Immature natural killer cell (primary cell): ENCODE data around the gene PTPRE. TPM values are rescaled to one million over a fixed set of nuclear protein-coding genes. Genes with fewer than 3 reads are reported as not detected.

Experiments
- DNase-seq, 3 donors: peaks; one replicate each; pipeline ENCODE4 v3.0.0; 2022; ENCODE audit warnings: mixed read lengths in 1 of 3
- H3K27ac Mint-ChIP-seq, 6 donors: one replicate each; pipeline ENCODE4 v1.8.0; 2020; ENCODE audit warnings: mixed read lengths in 6 of 6, mild to moderate bottlenecking in 5 of 6, inconsistent platforms in 4 of 6, moderate library complexity in 3 of 6
- H3K27me3 Mint-ChIP-seq, 3 donors: one replicate each; pipeline ENCODE4 v1.8.0; 2020 to 2021; ENCODE audit warnings: low read depth in 3 of 3, mild to moderate bottlenecking in 3 of 3, mixed read lengths in 3 of 3, moderate library complexity in 3 of 3, inconsistent platforms in 1 of 3
- H3K36me3 Mint-ChIP-seq, 3 donors: one replicate each; pipeline ENCODE4 v1.8.0; 2020; ENCODE audit warnings: mixed read lengths in 3 of 3, inconsistent platforms in 2 of 3, mild to moderate bottlenecking in 2 of 3
- H3K4me1 Mint-ChIP-seq, 2 donors: one replicate each; pipeline ENCODE4 v1.8.0; 2020; ENCODE audit warnings: inconsistent platforms in 2 of 2, mild to moderate bottlenecking in 2 of 2, mixed read lengths in 2 of 2, moderate library complexity in 1 of 2
- H3K4me3 Mint-ChIP-seq, 5 donors: one replicate each; pipeline ENCODE4 v1.8.0; 2020; ENCODE audit warnings: mild to moderate bottlenecking in 5 of 5, mixed read lengths in 5 of 5, inconsistent platforms in 3 of 5, moderate library complexity in 3 of 5
- H3K9me3 Mint-ChIP-seq, 6 donors: one replicate each; pipeline ENCODE4 v1.8.0; 2020; ENCODE audit warnings: mild to moderate bottlenecking in 6 of 6, mixed read lengths in 6 of 6, inconsistent platforms in 4 of 6, moderate library complexity in 3 of 6
- polyA plus RNA-seq, 3 donors: library from polyadenylated mRNA; unstranded; fragments of 300-500 nt; fragmentation: Illumina TruSeq; gene quantifications; one replicate each; pipeline ENCODE4 v1.2.3, GENCODE V29; 2021

Gene PTPRE
- polyA plus RNA-seq, 3 donors from 2014 or later: 35.7 to 73.1 (median 40.3) TPM

DNA sequence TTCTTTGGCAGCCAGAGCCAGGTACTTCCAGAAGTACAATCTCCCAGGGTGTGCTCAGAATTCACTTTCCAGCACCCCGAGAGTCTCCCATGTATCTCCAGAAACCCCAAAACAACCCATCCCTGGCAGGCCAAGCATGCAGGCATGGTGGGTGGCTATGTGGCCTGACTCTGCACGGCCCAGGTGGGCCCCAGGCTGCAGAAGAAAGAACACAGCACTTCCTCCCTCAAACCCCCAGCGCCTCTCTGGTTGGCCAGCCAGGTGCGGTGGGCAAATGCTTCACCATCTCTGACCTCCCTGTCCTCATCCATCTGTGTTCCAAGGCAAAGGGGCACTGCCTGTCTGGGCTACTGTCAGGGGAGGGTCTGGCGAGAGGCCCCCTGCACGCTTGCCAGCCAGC is 119.0 kb downstream of the PTPRE start:
- Mint-ChIP-seq H3K4me3 (no peak overlapping the region), H3K9me3 (no peaks in the 10 kb centered on the region), H3K27ac (no peak overlapping the region), H3K36me3 (no peaks in the 10 kb centered on the region), H3K27me3 (peaks cover 0 to 1% (median 0%) of the 10 kb centered on the region in 3 donors), H3K4me1 (peaks cover 0 to 2% of the 10 kb centered on the region in 2 donors)
- DNase-seq: no peak

DNA sequence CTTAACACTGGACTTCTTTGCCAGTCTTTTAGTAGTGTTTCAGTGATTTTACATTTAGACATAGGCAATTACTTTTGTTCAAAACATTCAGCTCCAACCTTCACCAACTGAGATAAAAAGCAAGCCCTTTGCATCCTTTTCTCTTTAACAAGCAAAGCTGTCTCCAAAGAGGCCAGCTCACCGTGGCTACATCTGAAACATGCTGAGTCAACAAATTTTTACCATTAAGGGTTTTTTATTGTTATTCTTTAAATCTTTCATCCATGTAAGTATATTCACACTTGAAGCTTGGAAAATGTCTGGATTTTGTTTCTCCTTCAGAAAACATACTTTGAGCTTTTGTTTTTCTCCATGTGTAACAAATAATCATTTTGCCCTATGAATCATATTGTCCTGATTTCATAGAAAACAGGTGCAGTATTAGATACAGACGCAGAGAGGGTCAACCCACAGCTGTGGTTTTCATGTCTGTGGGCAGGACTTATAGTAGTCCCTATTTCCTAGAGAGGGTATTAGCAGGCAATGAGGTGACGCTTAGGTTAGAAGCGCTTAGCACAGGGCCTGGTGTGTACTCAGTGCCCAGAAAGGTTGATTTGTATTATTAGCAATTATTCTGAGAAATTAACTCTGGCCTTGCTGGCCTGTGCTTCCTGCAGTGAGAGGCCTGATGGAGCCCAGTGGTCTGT is 119.9 kb downstream of the PTPRE start:
- H3K27me3 Mint-ChIP-seq: peaks cover 0 to 1% (median 0%) of the 10 kb centered on the region in 3 donors
- H3K9me3 Mint-ChIP-seq: no peaks in the 10 kb centered on the region
- peaks cover 0 to 2% of the 10 kb centered on the region in 2 donors for H3K4me1 Mint-ChIP-seq
- H3K27ac Mint-ChIP-seq: peak overlapping the region in 1 of 6 donors; percentile 21
- no peaks in the 10 kb centered on the region for H3K36me3 Mint-ChIP-seq
- H3K4me3 Mint-ChIP-seq: no peak overlapping the region
- DNase-seq: peak in 1 of 3 donors; percentile 9

DNA sequence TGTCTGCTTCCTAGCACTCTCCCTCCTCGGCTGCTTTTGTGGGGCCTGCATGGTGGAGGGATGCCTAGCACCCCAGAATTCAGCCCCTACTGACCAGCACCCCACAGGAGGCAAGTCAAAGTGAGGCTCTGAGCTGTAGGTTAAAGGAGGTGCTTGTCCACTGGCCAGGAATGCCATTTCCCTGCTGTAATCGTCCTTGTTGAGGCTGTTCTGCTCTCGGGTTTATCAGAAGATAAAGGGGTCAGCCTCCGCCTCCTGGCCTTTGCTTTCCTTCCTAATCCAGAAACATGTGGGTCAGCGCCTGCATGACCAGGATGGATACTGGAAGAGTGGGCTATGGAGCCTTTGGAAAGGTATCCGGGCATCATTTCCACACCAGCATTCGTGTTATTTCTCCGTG is 120.4 kb downstream of the PTPRE start:
- no peaks in the 10 kb centered on the region for H3K9me3 Mint-ChIP-seq
- no peak for DNase-seq
- no peak overlapping the region for H3K27ac Mint-ChIP-seq
- H3K4me1 Mint-ChIP-seq: peaks cover 0 to 2% of the 10 kb centered on the region in 2 donors
- no peak overlapping the region for H3K4me3 Mint-ChIP-seq
- H3K27me3 Mint-ChIP-seq: peaks cover 0 to 1% (median 0%) of the 10 kb centered on the region in 3 donors
- no peaks in the 10 kb centered on the region for H3K36me3 Mint-ChIP-seq

DNA sequence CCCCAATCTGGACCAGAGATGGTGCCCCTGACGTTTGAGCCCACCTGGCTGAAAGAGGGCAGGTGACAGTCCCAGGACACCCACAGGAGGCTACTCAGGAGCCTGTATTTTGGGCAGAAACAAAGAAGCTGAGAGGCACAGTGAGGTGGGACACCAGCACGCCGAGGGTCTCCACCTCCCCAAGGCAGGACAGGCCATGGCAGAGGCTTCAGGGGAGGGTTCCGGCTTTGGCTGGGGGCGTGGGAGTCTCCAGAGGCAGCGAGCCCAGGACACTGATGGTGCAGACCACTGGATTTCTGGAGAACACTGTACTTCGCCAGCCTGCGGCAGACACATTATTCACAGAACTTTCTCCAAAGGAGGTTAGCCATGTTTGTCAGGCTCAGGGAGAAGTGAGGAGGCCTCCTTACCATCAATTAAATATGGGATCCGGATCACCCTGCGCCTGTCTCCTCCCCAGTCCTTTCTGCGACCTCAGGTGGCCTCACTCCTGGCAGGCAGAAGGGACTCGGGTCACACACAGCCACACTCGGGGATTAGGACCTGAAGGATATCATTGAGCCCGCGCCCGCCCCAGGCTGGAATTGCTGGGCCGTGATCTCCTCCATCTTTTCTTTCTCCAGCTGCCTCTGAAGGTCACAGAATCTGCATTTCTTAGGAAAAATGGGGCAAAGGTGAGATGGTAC is 121.1 kb downstream of the PTPRE start:
- Mint-ChIP-seq H3K9me3 (no peaks in the 10 kb centered on the region), H3K27ac (no peak overlapping the region), H3K4me3 (no peak overlapping the region), H3K4me1 (peaks cover 0 to 2% of the 10 kb centered on the region in 2 donors), H3K27me3 (peaks cover 0 to 1% (median 0%) of the 10 kb centered on the region in 3 donors), H3K36me3 (no peaks in the 10 kb centered on the region)
- DNase-seq: no peak

DNA sequence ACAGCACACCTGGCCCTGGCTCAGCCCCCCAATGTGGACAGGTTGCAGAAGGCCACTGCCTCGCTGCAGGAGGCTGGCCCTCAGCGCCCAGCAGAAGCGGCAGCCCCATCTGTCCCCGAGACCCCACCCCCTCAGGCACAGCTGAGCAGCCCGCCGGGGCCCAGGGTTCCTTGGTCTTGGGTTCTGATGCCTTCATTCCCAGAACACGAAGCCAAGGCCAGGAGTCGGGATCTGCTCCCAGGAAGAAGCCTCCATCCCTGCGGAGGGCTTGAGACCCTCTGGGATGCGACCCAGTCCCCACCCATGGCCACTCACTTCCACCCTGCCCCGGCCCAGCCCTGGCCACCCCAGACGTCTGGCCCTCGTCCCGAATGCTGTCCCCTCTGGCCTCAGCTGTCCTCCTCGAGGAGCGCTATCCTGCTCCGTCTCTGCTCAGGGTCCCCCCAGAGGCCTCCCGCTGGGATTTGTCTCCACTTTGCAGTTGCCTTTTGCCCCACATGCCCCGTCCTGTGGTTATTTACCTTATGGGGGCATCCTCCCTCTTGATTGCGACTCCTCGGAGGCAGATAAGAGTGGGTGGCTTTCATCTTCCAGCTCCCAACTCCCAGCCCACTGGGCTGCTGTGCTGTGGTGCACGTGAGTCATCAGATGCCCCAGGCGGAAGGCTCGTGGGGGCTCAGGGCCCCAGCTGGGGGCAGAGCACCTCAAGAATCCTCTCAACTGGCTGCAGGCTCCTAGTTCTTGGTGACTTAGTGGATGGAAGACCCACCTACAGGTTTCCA is 121.8 kb downstream of the PTPRE start:
- Mint-ChIP-seq H3K4me1 (peaks cover 0 to 2% of the 10 kb centered on the region in 2 donors), H3K9me3 (no peaks in the 10 kb centered on the region), H3K27ac (no peak overlapping the region), H3K4me3 (no peak overlapping the region), H3K36me3 (no peaks in the 10 kb centered on the region), H3K27me3 (peaks cover 0 to 1% (median 0%) of the 10 kb centered on the region in 3 donors)
- DNase-seq: no peak

DNA sequence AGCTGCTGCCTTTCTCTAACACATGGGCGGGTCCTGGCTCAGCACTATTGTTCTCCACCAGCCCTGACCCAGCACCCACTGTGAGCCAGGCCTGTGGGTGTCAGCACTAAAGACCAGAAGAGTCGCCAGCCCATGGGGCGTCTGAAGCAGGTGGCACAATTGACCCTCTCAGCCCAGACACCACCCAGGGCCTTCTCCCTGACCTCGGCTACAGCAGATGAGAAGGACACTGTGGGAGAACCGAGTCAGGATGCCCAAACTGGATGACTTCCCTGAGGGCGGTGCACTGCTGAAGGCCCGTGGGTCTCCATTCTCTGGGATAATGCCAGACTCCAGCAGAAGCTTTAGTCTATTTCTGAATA is 122.4 kb downstream of the PTPRE start:
- no peaks in the 10 kb centered on the region for H3K9me3 Mint-ChIP-seq
- peaks cover 0 to 1% (median 0%) of the 10 kb centered on the region in 3 donors for H3K27me3 Mint-ChIP-seq
- no peak overlapping the region for H3K27ac Mint-ChIP-seq

DNA sequence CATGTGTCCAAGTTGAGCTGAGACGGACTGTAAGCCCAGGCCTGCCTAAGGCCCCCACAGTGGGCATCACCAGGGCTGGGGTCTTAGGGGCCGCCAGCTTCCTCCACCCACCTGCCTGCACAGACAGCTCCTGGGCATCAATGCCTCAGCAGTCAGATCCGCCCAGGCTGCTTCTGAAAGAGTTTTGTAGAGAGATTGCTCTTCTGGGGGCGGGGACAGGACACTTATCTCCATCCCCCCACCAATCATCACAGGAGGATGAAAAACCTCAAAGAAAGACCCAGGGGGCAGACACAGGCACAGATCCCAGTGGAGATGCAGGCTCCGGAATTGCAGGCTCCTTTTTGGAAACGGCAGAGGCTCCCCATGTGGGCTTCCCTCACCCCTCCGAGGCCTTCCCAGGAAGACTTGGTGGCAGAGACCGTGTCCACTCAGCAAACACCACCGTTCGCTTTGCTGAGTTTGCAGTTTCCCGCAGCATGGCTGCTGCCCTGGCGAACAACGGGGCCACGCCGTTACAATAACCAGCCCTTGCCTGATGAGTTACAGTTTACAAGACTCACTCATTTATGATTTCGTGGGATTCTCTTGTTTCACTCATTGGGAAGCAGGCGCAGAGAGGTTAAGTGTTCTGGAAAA is 122.9 kb downstream of the PTPRE start:
- Mint-ChIP-seq H3K36me3 (no peaks in the 10 kb centered on the region), H3K9me3 (no peaks in the 10 kb centered on the region), H3K4me3 (no peak overlapping the region), H3K4me1 (peaks cover 0 to 2% of the 10 kb centered on the region in 2 donors), H3K27ac (no peak overlapping the region), H3K27me3 (peaks cover 0 to 2% (median 1%) of the 10 kb centered on the region in 3 donors)
- no peak for DNase-seq

More for the DNA sequence above, 122.4 kb downstream of the PTPRE start:
- no peak for DNase-seq
- Mint-ChIP-seq H3K4me1 (peaks cover 0 to 2% of the 10 kb centered on the region in 2 donors), H3K4me3 (no peak overlapping the region), H3K36me3 (no peaks in the 10 kb centered on the region)

DNA sequence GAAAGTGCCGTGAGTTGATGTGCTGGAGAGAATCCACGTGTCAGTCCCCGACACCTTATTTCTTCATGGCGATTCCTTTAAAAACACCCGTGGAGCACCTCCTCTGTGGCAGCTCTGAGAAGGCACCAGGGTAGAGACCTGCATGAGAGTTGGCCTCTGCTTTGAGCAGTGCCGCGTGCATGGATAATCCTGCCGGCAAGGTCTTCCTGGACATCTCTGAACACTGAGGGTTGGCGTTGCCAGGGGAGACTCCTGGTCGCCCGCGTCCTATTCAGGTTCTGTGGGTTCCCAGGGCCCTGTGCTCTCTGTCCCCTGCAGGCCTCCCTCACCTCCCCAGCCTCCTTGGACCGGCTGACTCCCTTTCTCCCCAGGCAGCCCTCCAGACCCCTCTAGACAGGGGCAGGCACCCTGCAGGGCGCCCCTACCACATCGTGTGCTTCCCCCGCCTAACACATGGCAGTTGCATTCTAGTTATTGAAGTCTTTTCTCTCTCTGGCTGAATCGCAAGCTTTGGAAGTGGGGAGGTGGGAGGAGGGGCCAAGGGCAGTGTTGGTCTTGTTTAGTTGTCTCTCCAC is 123.7 kb downstream of the PTPRE start:
- DNase-seq: no peak
- H3K4me1 Mint-ChIP-seq: peaks cover 0 to 3% of the 10 kb centered on the region in 2 donors
- peaks cover 0 to 4% (median 1%) of the 10 kb centered on the region in 3 donors for H3K27me3 Mint-ChIP-seq
- H3K9me3 Mint-ChIP-seq: no peaks in the 10 kb centered on the region
- H3K4me3 Mint-ChIP-seq: no peak overlapping the region
- H3K36me3 Mint-ChIP-seq: no peaks in the 10 kb centered on the region
- H3K27ac Mint-ChIP-seq: no peak overlapping the region

DNA sequence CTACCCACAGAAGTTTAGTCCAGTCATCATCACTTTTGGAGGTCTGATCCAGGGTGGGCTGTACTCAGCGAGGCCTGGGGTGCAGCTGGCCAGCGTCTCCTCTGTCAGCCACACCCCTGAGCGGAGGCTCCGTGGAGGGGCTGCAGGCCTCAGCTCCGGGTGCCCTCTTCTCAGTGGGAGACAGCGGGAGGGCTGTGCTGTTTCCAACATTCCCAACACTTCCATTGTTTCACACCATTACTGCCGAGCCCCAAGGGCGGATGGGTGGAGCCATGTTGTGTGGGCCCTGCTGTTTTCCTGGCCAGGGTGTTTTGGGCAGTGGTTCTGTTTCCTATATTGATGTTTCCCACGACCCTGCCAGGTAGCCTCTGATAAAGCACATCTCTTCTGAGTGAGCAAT is 124.3 kb downstream of the PTPRE start:
- peaks cover 0 to 4% (median 1%) of the 10 kb centered on the region in 3 donors for H3K27me3 Mint-ChIP-seq
- peaks cover 0 to 4% of the 10 kb centered on the region in 2 donors for H3K4me1 Mint-ChIP-seq
- DNase-seq: no peak
- peak overlapping the region in 1 of 6 donors; percentile 30 for H3K27ac Mint-ChIP-seq
- H3K36me3 Mint-ChIP-seq: no peaks in the 10 kb centered on the region
- no peak overlapping the region for H3K4me3 Mint-ChIP-seq
- no peaks in the 10 kb centered on the region for H3K9me3 Mint-ChIP-seq

DNA sequence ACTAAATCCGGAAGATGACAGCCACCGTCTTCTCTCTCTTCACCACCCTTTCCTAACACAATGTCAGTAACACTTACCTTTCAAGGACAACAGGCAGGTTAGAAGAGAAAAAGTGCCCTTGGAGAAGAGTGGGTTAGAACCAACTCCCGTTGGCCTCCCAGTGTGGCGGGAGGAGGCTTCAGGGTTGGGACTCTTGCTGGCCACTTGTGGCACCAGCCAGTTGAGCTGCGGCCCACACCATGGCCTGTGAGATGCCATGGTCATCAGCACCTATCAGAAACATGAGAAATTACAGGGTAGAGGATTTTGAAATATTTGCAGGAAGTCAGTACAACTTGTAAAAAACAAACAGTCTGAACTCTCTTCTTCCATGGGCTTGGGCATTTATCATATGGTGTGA is 125.6 kb downstream of the PTPRE start:
- H3K4me1 Mint-ChIP-seq: peaks cover 0 to 3% of the 10 kb centered on the region in 2 donors
- H3K9me3 Mint-ChIP-seq: no peaks in the 10 kb centered on the region
- DNase-seq: no peak
- no peak overlapping the region for H3K4me3 Mint-ChIP-seq
- H3K36me3 Mint-ChIP-seq: no peaks in the 10 kb centered on the region
- no peak overlapping the region for H3K27ac Mint-ChIP-seq
- peaks cover 1 to 4% (median 2%) of the 10 kb centered on the region in 3 donors for H3K27me3 Mint-ChIP-seq

DNA sequence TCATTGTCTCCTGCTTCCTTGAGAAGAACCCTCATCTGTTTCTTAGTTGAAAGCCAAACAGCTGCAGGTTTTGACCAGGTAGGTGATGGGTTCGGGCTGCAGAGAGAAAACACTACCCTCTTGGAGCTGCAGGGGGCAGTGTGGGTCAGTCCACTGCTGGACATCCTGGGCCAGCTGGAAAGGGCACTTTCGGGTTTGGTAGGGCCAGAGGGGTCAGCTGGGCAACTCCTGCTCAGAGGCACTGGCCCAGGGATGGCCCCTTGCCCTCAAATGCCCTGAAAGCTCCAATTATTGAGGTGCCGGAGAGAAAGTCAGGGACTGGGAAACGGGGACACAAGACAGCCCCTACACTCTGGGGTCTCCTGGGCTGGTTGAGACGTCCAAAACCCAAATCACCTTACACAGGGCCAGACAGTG is 128.7 kb downstream of the PTPRE start:
- Mint-ChIP-seq H3K9me3 (no peaks in the 10 kb centered on the region), H3K27me3 (peaks cover 2 to 4% (median 2%) of the 10 kb centered on the region in 3 donors), H3K27ac (peak overlapping the region in 4 of 6 donors; percentile 44 to 83 (median 62)), H3K4me1 (peaks cover 0 to 6% of the 10 kb centered on the region in 2 donors), H3K4me3 (no peak overlapping the region), H3K36me3 (no peaks in the 10 kb centered on the region)
- DNase-seq: peak; percentile 63 to 70 (median 69)

DNA sequence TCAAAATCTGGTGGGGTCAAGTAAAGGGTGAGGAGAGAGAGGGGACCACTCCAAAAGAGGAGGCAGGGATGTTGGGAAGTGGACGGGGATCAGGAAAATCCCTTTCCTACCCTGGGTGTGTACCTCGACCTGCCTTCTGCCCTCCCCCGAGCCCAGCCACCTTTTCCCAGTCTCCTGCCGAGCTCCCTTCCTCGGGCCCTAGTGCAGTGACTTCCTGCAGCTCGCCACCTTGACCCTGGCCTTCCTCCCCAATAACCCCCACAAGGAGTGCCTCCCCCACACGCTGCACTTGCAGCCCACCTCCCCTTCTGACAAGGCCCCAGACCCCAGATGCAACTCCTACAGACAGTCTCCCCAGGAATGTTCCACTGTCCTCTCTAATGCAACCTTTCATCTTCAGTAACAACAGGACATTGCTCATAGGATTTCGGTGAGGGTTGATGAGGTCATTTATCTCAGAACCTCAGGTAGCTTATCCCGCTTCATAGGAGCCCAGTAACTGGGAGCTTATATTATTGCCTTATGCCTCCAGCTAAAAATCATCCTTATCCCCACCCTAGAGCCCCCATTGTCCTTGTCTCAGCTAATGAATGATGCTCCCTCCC is 129.2 kb downstream of the PTPRE start:
- no peak for DNase-seq
- Mint-ChIP-seq H3K27ac (peak overlapping the region in 5 of 6 donors; percentile 5 to 83 (median 44)), H3K36me3 (no peaks in the 10 kb centered on the region), H3K27me3 (peaks cover 2 to 4% (median 2%) of the 10 kb centered on the region in 3 donors), H3K9me3 (no peaks in the 10 kb centered on the region), H3K4me1 (peaks cover 0 to 8% of the 10 kb centered on the region in 2 donors), H3K4me3 (no peak overlapping the region)
